AG04449 (cell line): Measurements from ENCODE around the gene EMX1.

Experiments
- CTCF ChIA-PET: fragments of 350-600 bp; formaldehyde crosslinking; extraction: SDS; loops from one replicate; lab custom pipeline; 2021; ENCODE audit warnings: antibody characterized with exemption; lab: Yijun Ruan, JAX
- POLR2A ChIA-PET: fragments of 400-600, 350-600 bp; formaldehyde crosslinking; extraction: SDS; loops from one replicate; lab custom pipeline; 2020; ENCODE audit warnings: antibody characterized with exemption, inconsistent platforms; lab: Yijun Ruan, JAX
- DNase-seq: peaks from one replicate; pipeline ENCODE4 v3.0.0-alpha.2; 2010; ENCODE audit warnings: low read depth, low spot score
- H3K4me3 ChIP-seq: 2 replicates; pipeline ENCODE4 v1.5.1; 2011; ENCODE audit warnings: low read depth, mild to moderate bottlenecking, control low read depth, low read length
- CTCF ChIP-seq: IDR thresholded peaks from one replicate; pipeline ENCODE4 v1.5.1; 2011; ENCODE audit warnings: mild to moderate bottlenecking, moderate library complexity, low read length, control low read depth, inconsistent platforms; ENCODE audit not compliant: insufficient read depth; ENCODE audit errors: missing control alignments

The EMX1 gene

GRCh38 chr2:72954376-72955227 lies 37.3 kb downstream of the EMX1 start:
- no peak overlapping the region for H3K4me3 ChIP-seq
- CTCF ChIA-PET, result interaction anchor here (0.5 to 7.6 kb wide), 5 partner anchors 14 to 61 kb away, joined by 3 to 60 read pairs (median 4); no protein-coding TSS in a partner anchor
- no peak for DNase-seq
- TF ChIP-seq CTCF, result no peak
- POLR2A ChIA-PET, result no interaction called here

GRCh38 chr2:72955228-72956049 lies 38.1 kb downstream of the EMX1 start:
- no peak for DNase-seq
- H3K4me3 ChIP-seq, result no peak overlapping the region
- no peak for TF ChIP-seq CTCF
- POLR2A ChIA-PET, result no interaction called here
- CTCF ChIA-PET, result interaction anchor here (1.2 to 7.6 kb wide), 3 partner anchors 19 to 62 kb away, joined by 4 to 60 read pairs (median 26); no protein-coding TSS in a partner anchor

- CTCF ChIA-PET, result interaction anchor here (0.8 to 7.6 kb wide), 3 partner anchors 18 to 63 kb away, joined by 3 to 60 read pairs (median 4); no protein-coding TSS in a partner anchor
- POLR2A ChIA-PET, result no interaction called here
- no peak overlapping the region for H3K4me3 ChIP-seq
- TF ChIP-seq CTCF, result no peak
- no peak for DNase-seq
These were observed 38.7 kb downstream of the EMX1 start for GRCh38 chr2:72956050-72956395.

- H3K4me3 ChIP-seq, result no peak overlapping the region
- ChIA-PET CTCF (interaction anchor here (0.8 to 7.6 kb wide), 4 partner anchors 16 to 64 kb away, joined by 3 to 60 read pairs (median 4); no protein-coding TSS in a partner anchor), POLR2A (no interaction called here)
- no peak for TF ChIP-seq CTCF
- no peak for DNase-seq
These were observed 39.6 kb downstream of the EMX1 start for GRCh38 chr2:72956936-72957335.

- ChIA-PET POLR2A (no interaction called here), CTCF (interaction anchor here (1.3 kb wide), 1 partner anchor 16 kb away, joined by 6 read pairs; no protein-coding TSS in a partner anchor)
- no peak overlapping the region for H3K4me3 ChIP-seq
- no peak for DNase-seq
- TF ChIP-seq CTCF, result no peak
These were observed 41.4 kb downstream of the EMX1 start for GRCh38 chr2:72958542-72959385.
